GM12891 (cell line): Measurements from ENCODE around the gene NDUFA1.
"Not testable (repeated sequence)": the region's sequence is repeated elsewhere in the genome, so short reads cannot be mapped to it uniquely, and the experiment has no call there.

Experiments
- DNase-seq: peaks from one replicate; pipeline ENCODE4 v3.0.0; 2011; ENCODE audit warnings: low spot score; ENCODE audit not compliant: insufficient read length
- FAIRE-seq: peaks from 2 replicates; lab custom pipeline; 2011; peaks lifted over from hg19 to GRCh38; lab: Jason Lieb, UNC
- PAX5 ChIP-seq: IDR thresholded peaks from 2 replicates; pipeline ENCODE4 v1.6.1; 2011; ENCODE audit warnings: low read length, moderate library complexity, mild to moderate bottlenecking; ENCODE audit not compliant: insufficient read depth, severe bottlenecking
- POLR2A ChIP-seq: IDR thresholded peaks from 2 replicates; pipeline ENCODE4 v1.6.1; 2011; ENCODE audit warnings: low read depth, low read length, control low read depth
- POLR2AphosphoS5 ChIP-seq: IDR thresholded peaks from 2 replicates; pipeline ENCODE4 v1.6.1; 2011; ENCODE audit warnings: low read depth, low read length, control low read depth
- POU2F2 ChIP-seq: IDR thresholded peaks from 2 replicates; pipeline ENCODE4 v1.6.1; 2011; ENCODE audit warnings: low read depth, mild to moderate bottlenecking, control low read depth, low read length, moderate library complexity
- SPI1 ChIP-seq: IDR thresholded peaks from 2 replicates; pipeline ENCODE4 v1.6.1; 2011; ENCODE audit warnings: low read depth, low read length, control low read depth
- TAF1 ChIP-seq: IDR thresholded peaks from 2 replicates; pipeline ENCODE4 v1.6.1; 2011; ENCODE audit warnings: low read depth, low read length, control low read depth

NDUFA1 gene

GRCh38 chrX:119880076-119880475 is 8.4 kb downstream of the NDUFA1 start:
- FAIRE-seq (no peak), DNase-seq (no peak)
- no peak for TF ChIP-seq POLR2A
- no peak for TF ChIP-seq PAX5
- no peak for TF ChIP-seq POLR2AphosphoS5
- no peak for TF ChIP-seq SPI1
- TF ChIP-seq TAF1, result no peak
- TF ChIP-seq POU2F2, result peak; percentile 71; the same call in 1 of the 2 replicates

- no peak for DNase-seq
- FAIRE-seq, result peak; percentile 94
- TF ChIP-seq SPI1, result no peak
- TF ChIP-seq PAX5, result no peak
- no peak for TF ChIP-seq POU2F2
- no peak for TF ChIP-seq TAF1
- TF ChIP-seq POLR2AphosphoS5, result no peak
- no peak for TF ChIP-seq POLR2A
Observed at GRCh38 chrX:119880552-119881437, 9.2 kb downstream of the NDUFA1 start.

- no peak for DNase-seq
- FAIRE-seq, result peak; percentile 62
- no peak for TF ChIP-seq SPI1
Observed at GRCh38 chrX:119885554-119886428, 14.2 kb downstream of the NDUFA1 start.

- DNase-seq, result peak; percentile 44
- peak; percentile 82 for FAIRE-seq
- TF ChIP-seq POLR2AphosphoS5 (no peak), TAF1 (no peak), POLR2A (no peak), SPI1 (no peak), PAX5 (no peak), POU2F2 (no peak)
Observed at GRCh38 chrX:119887721-119888425, 16.2 kb downstream of the NDUFA1 start.

- not testable (repeated sequence) for DNase-seq, FAIRE-seq
Observed at GRCh38 chrX:119890626-119891025, 19.0 kb downstream of the NDUFA1 start.

GRCh38 chrX:119891961-119892692 is 20.5 kb downstream of the NDUFA1 start:
- not testable (repeated sequence) for DNase-seq, FAIRE-seq

GRCh38 chrX:119895843-119896326 is 24.3 kb downstream of the NDUFA1 start, which contains the start of gene AKAP14:
AKAP14 (plus strand) TSS chrX:119895893; CDS start chrX:119903224, 7,331 bp downstream.
- no peak for DNase-seq
- no peak for FAIRE-seq
- TF ChIP-seq POU2F2 (no peak), TAF1 (no peak), PAX5 (no peak), POLR2A (no peak), POLR2AphosphoS5 (no peak), SPI1 (no peak)

- TF ChIP-seq TAF1, result no peak
- TF ChIP-seq POLR2AphosphoS5, result no peak
- TF ChIP-seq POU2F2, result no peak
- no peak for TF ChIP-seq SPI1
- TF ChIP-seq PAX5, result no peak
- no peak for TF ChIP-seq POLR2A
- DNase-seq (no peak), FAIRE-seq (no peak)
Observed at GRCh38 chrX:119899125-119899524, 27.5 kb downstream of the NDUFA1 start.

- DNase-seq, result no peak
- no peak for TF ChIP-seq POU2F2
- TF ChIP-seq POLR2A, result no peak
- no peak for TF ChIP-seq TAF1
- no peak for TF ChIP-seq PAX5
- TF ChIP-seq POLR2AphosphoS5, result no peak
- TF ChIP-seq SPI1, result no peak
- no peak for FAIRE-seq
Observed at GRCh38 chrX:119900976-119901375, 29.3 kb downstream of the NDUFA1 start.
